NCI-H1048 (cell line): ENCODE measurements around the gene ASAH2.
"Not testable (repeated sequence)": the region's sequence is repeated elsewhere in the genome, so short reads cannot be mapped to it uniquely, and the experiment has no call there.

Experiments
- DNase-seq: peaks from one replicate; lab custom pipeline; 2025; lab: John Stamatoyannopoulos, UW

The ASAH2 gene

DNA sequence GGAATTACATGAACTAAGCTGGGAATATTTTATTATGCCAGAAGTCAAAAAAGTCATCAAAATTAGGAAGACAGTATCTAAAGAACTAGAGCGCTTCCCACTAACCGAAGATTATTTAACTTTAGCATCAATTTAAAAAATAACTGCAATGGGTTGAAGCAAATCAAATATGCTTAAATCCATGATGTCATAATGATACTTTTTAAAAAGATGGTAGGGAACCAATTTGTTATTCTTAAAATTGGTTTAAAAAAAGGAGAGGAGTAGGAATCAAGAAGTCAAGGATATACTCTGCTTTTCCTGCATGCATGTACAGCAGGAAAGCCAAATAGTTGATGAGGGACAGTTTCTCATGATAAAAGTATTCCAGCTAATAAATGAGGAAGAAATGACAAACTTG lies 3.2 kb upstream of the ASAH2 start:
- no peak for DNase-seq

GRCh38 chr10:50250096-50250854 lies 1.0 kb downstream of the ASAH2 start:
- no peak for DNase-seq

DNA sequence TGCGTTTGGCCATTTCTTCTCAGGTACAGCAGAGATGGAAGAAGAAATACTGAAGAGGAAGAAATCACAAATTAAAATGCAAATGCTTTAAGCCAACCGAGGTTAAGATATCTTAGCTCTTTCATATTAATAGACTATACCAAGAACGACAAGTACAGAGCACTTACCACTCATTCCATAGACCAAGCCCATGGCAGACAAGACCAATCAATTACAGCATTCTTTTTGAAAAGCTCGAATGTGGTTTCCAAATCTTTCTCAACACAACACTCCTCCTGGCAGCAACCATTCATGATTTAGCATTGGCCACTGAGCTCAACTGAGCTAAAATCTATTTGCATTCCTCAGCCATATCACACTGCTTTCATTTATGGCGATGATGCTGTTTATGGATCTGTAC lies 2.7 kb downstream of the ASAH2 start:
- no peak for DNase-seq

GRCh38 chr10:50248062-50248461 lies 3.3 kb downstream of the ASAH2 start:
- no peak for DNase-seq

- no peak for DNase-seq
These were observed 7.1 kb downstream of the ASAH2 start for GRCh38 chr10:50244201-50244600.

DNA sequence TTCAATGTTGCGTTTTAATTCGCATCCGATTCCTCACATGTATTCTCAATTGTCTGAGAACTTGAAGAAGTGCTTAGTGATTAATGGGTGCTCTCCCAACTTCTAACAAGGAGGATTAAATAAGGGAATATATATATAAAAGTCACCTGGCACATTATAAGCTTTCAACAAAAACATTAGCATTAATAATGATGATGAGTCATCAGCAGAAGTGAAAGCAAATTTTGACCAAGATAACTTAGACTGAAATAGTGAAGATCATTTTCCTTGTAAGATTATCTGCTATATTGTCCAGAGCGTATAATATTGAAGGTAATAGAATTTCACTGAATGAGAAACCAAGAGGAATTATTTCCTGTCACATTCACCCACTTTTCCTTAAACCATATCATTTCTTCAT lies 8.5 kb downstream of the ASAH2 start:
- no peak for DNase-seq

DNA sequence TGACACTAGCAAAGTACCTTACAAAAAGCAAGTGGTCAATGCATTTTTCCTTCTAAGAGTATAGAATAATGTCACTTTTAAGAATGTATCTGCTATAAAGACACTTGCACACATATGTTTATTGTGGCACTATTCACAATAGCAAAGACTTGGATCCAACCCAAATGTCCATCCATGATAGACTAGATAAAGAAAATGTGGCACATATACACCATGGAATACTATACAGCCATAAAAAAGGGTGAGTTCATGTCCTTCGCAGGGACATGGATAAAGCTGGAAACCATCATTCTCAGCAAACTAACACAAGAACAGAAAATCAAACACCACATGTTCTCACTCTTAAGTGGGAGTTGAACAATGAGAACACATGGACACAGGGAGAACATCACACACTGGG lies 9.8 kb downstream of the ASAH2 start:
- DNase-seq: not testable (repeated sequence)

GRCh38 chr10:50234486-50234885 lies 16.8 kb downstream of the ASAH2 start:
- DNase-seq: no peak

DNA sequence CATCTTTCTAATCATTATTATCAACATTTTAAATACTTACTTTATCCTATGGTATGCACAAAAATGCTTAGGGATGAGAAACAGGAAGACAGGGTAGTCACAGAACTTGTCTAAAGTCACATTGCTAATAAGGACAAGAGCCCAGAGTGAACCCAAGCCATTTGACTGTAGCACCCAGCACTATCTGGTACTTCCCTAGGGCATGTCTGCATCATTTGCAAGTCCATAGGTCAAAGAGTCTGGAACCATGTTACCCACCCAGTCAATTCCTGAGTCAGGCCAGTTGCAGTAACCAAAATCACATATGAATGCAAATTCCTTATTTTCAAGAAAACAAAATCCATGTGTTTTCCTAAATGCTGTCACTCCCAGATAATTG lies 19.1 kb downstream of the ASAH2 start:
- DNase-seq: no peak

- no peak for DNase-seq
These were observed 19.6 kb downstream of the ASAH2 start for GRCh38 chr10:50231515-50232260.

DNA sequence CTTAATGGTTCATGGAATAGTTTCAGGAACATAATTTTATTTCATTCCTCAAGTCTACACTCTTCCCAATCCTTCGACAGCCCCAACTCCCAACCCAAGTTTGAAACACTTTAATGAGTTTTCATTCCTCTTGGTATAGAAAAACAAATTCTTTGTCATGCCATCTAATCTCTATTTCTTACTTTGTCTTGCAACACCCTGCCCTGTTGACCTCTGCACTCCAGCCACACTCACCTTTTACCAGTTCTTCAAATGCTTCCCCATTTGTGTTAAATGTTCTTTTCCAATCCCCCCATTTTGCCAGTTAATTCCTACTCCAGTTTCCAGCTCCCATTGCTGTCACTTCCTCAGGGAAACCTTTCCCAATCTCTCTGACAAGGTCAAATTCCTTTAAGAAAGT lies 21.9 kb downstream of the ASAH2 start:
- DNase-seq: no peak

GRCh38 chr10:50228672-50229071 lies 22.6 kb downstream of the ASAH2 start:
- DNase-seq: no peak

GRCh38 chr10:50226610-50227009 lies 24.7 kb downstream of the ASAH2 start:
- no peak for DNase-seq

- DNase-seq: no peak
These were observed 26.9 kb downstream of the ASAH2 start for GRCh38 chr10:50224330-50224952.

DNA sequence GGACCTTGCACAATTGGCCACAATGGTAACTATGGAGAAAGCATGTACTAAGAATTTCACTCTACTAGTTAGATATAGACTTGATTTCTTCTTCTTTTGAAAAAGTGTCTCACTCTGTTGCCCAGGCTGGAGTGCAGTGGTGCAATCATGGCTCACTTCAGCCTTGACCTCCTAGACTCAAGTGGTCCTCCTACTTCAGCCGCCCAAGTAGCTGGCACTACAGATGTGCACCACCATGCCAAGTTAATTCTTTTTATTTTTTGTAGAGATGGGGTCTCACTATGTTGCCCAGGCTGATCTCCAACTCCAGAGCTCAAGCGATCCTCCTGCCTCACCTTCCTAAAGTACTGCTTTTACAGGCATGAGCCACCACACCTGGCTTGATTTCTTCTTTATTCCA lies 29.1 kb downstream of the ASAH2 start:
- no peak for DNase-seq

DNA sequence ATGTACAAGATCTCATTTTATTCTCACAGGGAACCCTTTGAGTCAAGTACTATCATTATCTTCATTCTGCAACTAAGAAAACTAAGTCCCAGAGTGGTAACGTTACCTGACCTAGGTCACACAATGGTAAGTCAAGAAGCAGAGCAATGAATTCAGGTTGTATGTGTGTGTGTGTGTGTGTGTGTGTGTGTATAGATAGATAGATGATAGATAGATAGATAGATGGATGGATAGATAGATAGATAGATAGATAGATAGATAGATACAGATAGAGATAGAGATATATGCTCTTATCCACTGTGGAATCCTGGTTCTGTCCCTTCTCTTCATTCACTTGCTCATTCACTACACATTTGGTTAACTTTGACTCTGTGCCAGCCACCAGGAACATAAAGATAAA lies 29.8 kb downstream of the ASAH2 start:
- DNase-seq: no peak

DNA sequence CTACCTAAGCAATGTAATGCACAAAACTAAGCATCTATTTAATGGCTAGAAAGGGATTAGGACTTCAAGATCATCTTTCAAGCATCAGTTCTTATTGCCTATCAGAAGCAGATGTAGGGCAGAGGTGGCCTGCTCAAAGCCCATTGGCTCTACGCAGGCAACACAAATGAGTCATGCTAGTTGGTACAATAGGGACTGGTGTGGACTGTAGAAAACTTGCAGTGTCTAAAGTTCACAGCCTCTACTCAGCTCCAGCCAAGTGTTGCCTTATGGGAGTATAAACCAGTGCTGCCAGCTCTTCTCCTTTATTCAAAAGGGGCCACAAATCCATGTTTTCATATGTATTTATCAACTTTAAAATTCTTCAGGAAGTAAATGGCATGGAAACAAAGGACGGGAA lies 31.7 kb downstream of the ASAH2 start:
- DNase-seq: no peak

DNA sequence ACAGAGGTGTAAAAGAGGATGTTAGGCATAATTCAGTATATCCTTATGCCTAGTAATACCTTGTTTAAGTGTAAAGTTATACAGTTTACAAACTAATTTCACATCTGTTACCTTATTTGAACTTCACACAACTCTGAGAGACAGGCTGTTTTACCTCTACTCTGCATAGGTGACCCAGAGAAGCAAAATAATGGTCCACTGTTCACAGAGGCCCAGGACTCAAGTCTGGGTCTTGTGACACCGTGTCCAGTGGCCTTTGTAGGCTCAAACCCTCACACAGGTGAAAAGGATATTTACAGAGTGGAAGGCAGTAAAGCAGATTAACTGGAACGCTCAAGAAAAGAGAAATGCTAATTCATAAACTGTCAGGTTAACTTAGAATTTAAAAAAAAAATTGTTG lies 32.1 kb downstream of the ASAH2 start:
- DNase-seq: no peak

DNA sequence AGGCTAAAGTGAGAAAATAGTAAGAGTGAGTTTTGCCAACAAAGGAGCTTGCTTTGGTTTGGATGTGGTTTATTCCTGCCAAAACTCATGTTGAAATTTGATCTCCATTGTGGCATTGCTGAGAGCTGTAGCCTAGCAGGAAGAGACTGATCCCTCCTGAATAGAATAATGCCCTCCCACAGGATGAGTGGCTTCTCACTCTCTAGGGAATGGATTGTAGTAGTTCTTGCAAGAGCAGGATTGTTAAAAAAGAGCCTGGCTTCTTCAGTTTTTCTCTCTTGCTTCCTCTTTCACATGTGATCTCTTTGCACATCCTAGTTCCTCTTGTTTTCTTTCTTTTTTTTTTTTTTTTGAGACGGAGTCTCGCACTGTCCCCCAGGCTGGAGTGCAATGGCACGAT lies 34.4 kb downstream of the ASAH2 start:
- no peak for DNase-seq

DNA sequence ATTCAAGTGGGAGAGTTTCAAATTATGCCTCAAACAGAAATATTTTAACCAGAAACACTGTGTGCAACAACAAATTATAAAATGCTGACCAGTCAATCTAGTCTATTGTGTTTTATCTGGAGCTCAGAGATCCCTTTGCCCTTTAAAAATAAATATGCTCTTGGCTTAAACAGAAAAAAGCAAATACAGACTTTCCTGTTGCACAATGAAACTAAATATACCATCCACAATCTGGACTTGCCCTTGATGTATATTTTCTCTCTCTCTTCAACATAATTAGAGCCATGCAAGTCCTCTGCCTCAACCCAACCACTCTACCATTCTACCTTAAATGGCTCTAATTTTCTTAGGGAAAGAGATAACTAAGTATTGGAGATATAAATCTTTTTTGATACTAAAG lies 34.9 kb downstream of the ASAH2 start:
- no peak for DNase-seq

DNA sequence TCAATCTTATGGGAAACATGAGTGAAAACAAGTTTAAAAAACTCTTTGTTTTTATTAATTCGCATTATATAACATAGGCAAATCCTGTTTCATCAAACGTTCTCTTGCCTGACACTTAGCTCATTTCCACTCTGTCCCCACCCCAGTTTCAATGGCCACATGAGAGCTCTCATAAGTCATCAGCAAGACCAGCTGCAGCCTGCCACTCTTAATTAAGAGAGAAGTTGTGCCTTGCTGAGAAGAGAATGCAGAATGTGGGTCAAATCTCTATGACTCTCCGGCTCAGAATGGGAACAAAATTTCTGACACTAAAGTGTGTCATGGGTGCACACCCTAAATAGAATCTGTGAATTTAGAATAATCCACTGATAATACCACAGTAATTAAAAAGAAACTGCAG lies 39.6 kb downstream of the ASAH2 start:
- no peak for DNase-seq

DNA sequence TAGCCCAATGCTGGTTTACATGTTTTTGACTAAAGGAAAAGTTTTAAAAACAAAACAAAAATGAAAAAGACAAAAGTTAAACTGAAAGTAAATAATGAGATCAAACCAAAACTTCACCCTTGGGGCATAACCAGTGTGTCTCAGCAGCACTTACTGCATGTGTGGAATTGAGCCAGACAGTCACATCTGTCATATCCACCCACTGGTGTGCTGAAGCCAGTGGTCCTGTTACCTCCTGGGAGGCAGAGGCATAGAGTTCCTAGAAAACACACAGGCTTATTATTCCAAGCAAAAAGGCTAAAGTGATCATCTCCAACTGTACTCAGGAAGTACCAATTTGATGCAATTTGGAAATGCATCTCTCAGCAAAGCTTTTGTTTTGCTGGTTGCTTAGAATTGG lies 40.4 kb downstream of the ASAH2 start:
- DNase-seq: no peak
